Keratinocyte (primary cell): ENCODE results near the gene SCUBE2. TPM values are rescaled to one million over a fixed set of nuclear protein-coding genes. Genes with fewer than 3 reads are reported as not detected.

Experiments used
- DNase-seq: peaks from one replicate; pipeline ENCODE4 v3.0.0-alpha.2; 2011; ENCODE audit warnings: low read depth, missing footprints, low spot score
- FAIRE-seq: peaks from 2 replicates; lab custom pipeline; 2011; peaks lifted over from hg19 to GRCh38; lab: Jason Lieb, UNC
- H2AFZ ChIP-seq: 2 replicates; pipeline ENCODE4 v1.6.0; 2012; ENCODE audit warnings: low read length, control low read depth, inconsistent platforms; ENCODE audit not compliant: control insufficient read depth
- H3K27ac ChIP-seq: 2 replicates; pipeline ENCODE4 v1.5.1; 2011; ENCODE audit warnings: low read length; ENCODE audit not compliant: control insufficient read depth, insufficient read depth
- H3K27me3 ChIP-seq: 3 replicates; pipeline ENCODE4 v1.6.0; 2011; ENCODE audit warnings: low read length; ENCODE audit not compliant: control insufficient read depth, insufficient read depth; ENCODE audit errors: extremely low read depth
- H3K36me3 ChIP-seq, 2 experiments: 2 replicates in 1 of 2; 3 replicates in 1 of 2; pipeline ENCODE4 v1.5.1; 2011; ENCODE audit warnings: low read length in 2 of 2, mild to moderate bottlenecking in 1 of 2; ENCODE audit not compliant: control insufficient read depth in 2 of 2, insufficient read depth in 2 of 2; ENCODE audit errors: extremely low read depth in 1 of 2
- H3K4me1 ChIP-seq: 3 replicates; pipeline ENCODE4 v1.5.1; 2011; ENCODE audit warnings: low read length; ENCODE audit not compliant: control insufficient read depth, insufficient read depth; ENCODE audit errors: extremely low read depth
- H3K4me2 ChIP-seq: 3 replicates; pipeline ENCODE4 v1.6.0; 2011; ENCODE audit warnings: low read depth, low read length; ENCODE audit not compliant: control insufficient read depth, insufficient read depth; ENCODE audit errors: extremely low read depth
- H3K4me3 ChIP-seq, 3 experiments: fragments of 200-600 bp in 1 of 3; sonication (generic) in 1 of 3; 2 replicates in 2 of 3; 3 replicates in 1 of 3; pipeline ENCODE4 v1.5.1; 2011 to 2016; ENCODE audit warnings: low read length in 3 of 3, mild to moderate bottlenecking in 3 of 3, control low read depth in 2 of 3, inconsistent platforms in 1 of 3, low read depth in 1 of 3, mixed read lengths in 1 of 3, mixed run types in 1 of 3, moderate library complexity in 1 of 3; ENCODE audit not compliant: control insufficient read depth in 2 of 3, insufficient read depth in 2 of 3; ENCODE audit errors: extremely low read depth in 1 of 3
- H3K79me2 ChIP-seq: 2 replicates; pipeline ENCODE4 v1.6.0; 2012; ENCODE audit warnings: low read length; ENCODE audit not compliant: control insufficient read depth, insufficient read depth
- H3K9ac ChIP-seq: 3 replicates; pipeline ENCODE4 v1.6.0; 2011; ENCODE audit warnings: low read length; ENCODE audit not compliant: control insufficient read depth, insufficient read depth; ENCODE audit errors: extremely low read depth
- H3K9me1 ChIP-seq: 3 replicates; pipeline ENCODE4 v1.6.0; 2011; ENCODE audit warnings: low read length; ENCODE audit not compliant: control insufficient read depth, insufficient read depth; ENCODE audit errors: extremely low read depth
- H3K9me3 ChIP-seq: 2 replicates; pipeline ENCODE4 v1.5.1; 2012; ENCODE audit warnings: low read depth, low read length; ENCODE audit not compliant: control insufficient read depth
- H4K20me1 ChIP-seq: 3 replicates; pipeline ENCODE4 v1.6.0; 2011; ENCODE audit warnings: low read length; ENCODE audit not compliant: control insufficient read depth, insufficient read depth; ENCODE audit errors: extremely low read depth
- EZH2 ChIP-seq: IDR thresholded peaks from one replicate; pipeline ENCODE4 v1.6.1; 2012; ENCODE audit warnings: inconsistent platforms, mild to moderate bottlenecking, low read length, moderate library complexity
- dilution Hi-C: fragments of 300-500 bp; cut with MboI; formaldehyde crosslinking; loops from one replicate; pipeline ENCODE4 v1.7.0; 2020; ENCODE audit warnings: low sequenced_read_pairs; ENCODE audit not compliant: extremely low pct_ligation_motif_present
- polyA plus RNA-seq, 5 experiments: library from polyadenylated mRNA; depleted of rRNA in 3 of 5; stranded (reverse) in 3 of 5; stranded (forward) in 1 of 5; unstranded in 1 of 5; fragments of >200 nt; gene quantifications; 1 replicate in 1 of 5; 2 replicates in 3 of 5; 3 replicates in 1 of 5; pipeline versions ENCODE4 v1.2.1 to v1.2.3, GENCODE V29; 2011 to 2012; ENCODE audit warnings: missing spikeins in 2 of 5, low read depth in 1 of 5, low replicate concordance in 1 of 5
- TF ChIP-seq, protein P1 (sequence below), 3 experiments: IDR thresholded peaks in 1 of 3; conservative IDR thresholded peaks in 1 of 3; optimal IDR thresholded peaks in 1 of 3; 2 replicates in 2 of 3; 3 replicates in 1 of 3; pipeline versions ENCODE3 to v1.5.1; 2011; ENCODE audit warnings: low read length in 3 of 3, mild to moderate bottlenecking in 3 of 3, moderate library complexity in 2 of 3, control low read depth in 1 of 3, inconsistent platforms in 1 of 3; ENCODE audit not compliant: insufficient read depth in 2 of 3; ENCODE audit errors: extremely low read depth in 1 of 3

Gene SCUBE2
- polyA plus RNA-seq, 1 donor (not counting 4 experiments of a cell fraction or from before 2014, with no cell fraction given), result 1.5 TPM

DNA sequence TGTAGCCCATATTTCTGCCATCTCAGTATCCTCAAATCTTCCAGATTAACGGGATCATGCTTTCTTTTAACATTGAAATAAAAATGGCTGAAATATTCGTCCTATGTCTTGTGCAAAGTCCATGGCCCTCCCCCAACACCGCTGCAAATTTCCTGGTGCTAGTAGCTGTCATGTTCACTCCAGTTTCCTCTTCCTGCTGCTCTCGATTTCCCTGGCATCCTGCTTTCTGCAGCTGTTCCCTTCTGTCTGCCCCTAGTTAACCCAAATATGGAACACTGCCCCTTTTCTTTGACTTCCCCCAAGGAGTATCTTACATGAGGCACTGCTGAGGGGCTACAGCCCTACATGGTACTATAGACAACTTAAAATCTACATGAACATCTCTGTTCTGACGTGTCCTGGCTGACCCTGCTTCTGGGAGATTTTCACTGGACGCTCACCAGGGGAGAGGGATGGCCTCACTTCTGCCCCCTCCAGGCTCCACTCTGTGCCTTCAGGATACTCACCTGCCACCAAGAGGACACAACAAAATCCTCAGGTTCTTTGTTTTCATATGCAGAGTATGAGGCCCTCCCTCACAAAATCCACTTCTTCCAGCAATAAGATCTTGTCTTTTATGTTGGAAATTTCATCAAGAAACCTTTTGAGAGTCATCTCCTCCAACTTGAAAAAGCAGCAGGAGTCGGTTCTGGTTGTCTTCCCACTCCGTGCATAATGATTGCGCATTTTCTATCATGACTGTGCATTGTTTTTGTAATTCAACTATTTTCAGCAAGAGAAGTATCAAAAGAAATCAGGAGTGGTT is 29.5 kb upstream of the SCUBE2 start:
- H3K9ac ChIP-seq, result no peak overlapping the region
- DNase-seq, result no peak
- dilution Hi-C loops, result no loop called here
- no peaks in the 10 kb centered on the region for H3K36me3 ChIP-seq
- no peak overlapping the region for H3K27ac ChIP-seq
- no peak for TF ChIP-seq EZH2
- TF ChIP-seq, protein P1, sequence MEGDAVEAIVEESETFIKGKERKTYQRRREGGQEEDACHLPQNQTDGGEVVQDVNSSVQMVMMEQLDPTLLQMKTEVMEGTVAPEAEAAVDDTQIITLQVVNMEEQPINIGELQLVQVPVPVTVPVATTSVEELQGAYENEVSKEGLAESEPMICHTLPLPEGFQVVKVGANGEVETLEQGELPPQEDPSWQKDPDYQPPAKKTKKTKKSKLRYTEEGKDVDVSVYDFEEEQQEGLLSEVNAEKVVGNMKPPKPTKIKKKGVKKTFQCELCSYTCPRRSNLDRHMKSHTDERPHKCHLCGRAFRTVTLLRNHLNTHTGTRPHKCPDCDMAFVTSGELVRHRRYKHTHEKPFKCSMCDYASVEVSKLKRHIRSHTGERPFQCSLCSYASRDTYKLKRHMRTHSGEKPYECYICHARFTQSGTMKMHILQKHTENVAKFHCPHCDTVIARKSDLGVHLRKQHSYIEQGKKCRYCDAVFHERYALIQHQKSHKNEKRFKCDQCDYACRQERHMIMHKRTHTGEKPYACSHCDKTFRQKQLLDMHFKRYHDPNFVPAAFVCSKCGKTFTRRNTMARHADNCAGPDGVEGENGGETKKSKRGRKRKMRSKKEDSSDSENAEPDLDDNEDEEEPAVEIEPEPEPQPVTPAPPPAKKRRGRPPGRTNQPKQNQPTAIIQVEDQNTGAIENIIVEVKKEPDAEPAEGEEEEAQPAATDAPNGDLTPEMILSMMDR (optimal IDR thresholded peaks at IDR 0.05 in 1 of 3, IDR thresholded peaks at IDR 0.05 in 1 of 3, conservative IDR thresholded peaks at IDR 0.05 in 1 of 3; ENCODE audit: extremely low read depth in 1 of 3, insufficient read depth in 2 of 3, low read length in 3 of 3), result peak in 2 of 3 experiments; percentile 15 to 23
- H4K20me1 ChIP-seq, result no peaks in the 10 kb centered on the region
- H2AFZ ChIP-seq, result no peak overlapping the region
- no peak for FAIRE-seq
- H3K9me3 ChIP-seq, result no peaks in the 10 kb centered on the region
- no peaks in the 10 kb centered on the region for H3K27me3 ChIP-seq
- H3K9me1 ChIP-seq, result no peaks in the 10 kb centered on the region
- H3K4me2 ChIP-seq, result no peak overlapping the region
- H3K79me2 ChIP-seq, result no peaks in the 10 kb centered on the region
- no peaks in the 10 kb centered on the region for H3K4me1 ChIP-seq
- H3K4me3 ChIP-seq, result no peak overlapping the region

DNA sequence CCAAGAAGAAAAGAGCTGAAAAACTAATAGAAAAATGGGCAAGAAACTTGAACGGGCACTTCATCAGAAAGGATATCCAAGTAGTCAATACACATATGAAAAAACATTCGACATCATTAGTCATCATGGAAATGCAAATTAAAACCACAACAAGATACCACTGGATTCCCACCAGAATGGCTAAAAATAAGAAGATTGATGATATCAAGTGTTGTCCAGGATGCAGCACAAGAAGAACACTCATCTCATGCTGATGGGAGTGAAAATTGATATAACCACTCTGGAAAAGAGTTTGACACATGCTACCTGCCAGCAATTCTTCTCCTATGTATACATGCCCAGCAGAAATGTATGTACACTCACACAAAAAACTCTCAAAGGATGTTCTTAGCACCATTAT is 26.9 kb upstream of the SCUBE2 start:
- no peak for FAIRE-seq
- H2AFZ ChIP-seq, result no peak overlapping the region
- TF ChIP-seq, protein P1 (optimal IDR thresholded peaks at IDR 0.05 in 1 of 3, IDR thresholded peaks at IDR 0.05 in 1 of 3, conservative IDR thresholded peaks at IDR 0.05 in 1 of 3; ENCODE audit: extremely low read depth in 1 of 3, insufficient read depth in 2 of 3, low read length in 3 of 3), result no peak
- TF ChIP-seq EZH2, result no peak
- H3K27ac ChIP-seq, result no peak overlapping the region
- no peaks in the 10 kb centered on the region for H3K9me1 ChIP-seq
- no peak overlapping the region for H3K4me3 ChIP-seq
- DNase-seq, result no peak
- no peak overlapping the region for H3K9ac ChIP-seq
- no peaks in the 10 kb centered on the region for H3K79me2 ChIP-seq
- no peaks in the 10 kb centered on the region for H3K27me3 ChIP-seq
- no peaks in the 10 kb centered on the region for H3K9me3 ChIP-seq
- no peaks in the 10 kb centered on the region for H3K4me1 ChIP-seq
- H3K4me2 ChIP-seq, result no peak overlapping the region
- H3K36me3 ChIP-seq, result no peaks in the 10 kb centered on the region
- dilution Hi-C loops, result no loop called here
- H4K20me1 ChIP-seq, result no peaks in the 10 kb centered on the region
